HFFc6 (cell line): Measurements from ENCODE around the gene CNN3. TPM values are rescaled to one million over a fixed set of nuclear protein-coding genes. Genes with fewer than 3 reads are reported as not detected.

Experiments used
- DNase-seq: peaks from one replicate; pipeline ENCODE4 v3.0.0-alpha.2; 2018
- H3K27ac Mint-ChIP-seq: 2 replicates; pipeline ENCODE4 v1.8.0; 2020; ENCODE audit warnings: mild to moderate bottlenecking, mixed read lengths
- H3K27me3 Mint-ChIP-seq: 2 replicates; pipeline ENCODE4 v1.8.0; 2021; ENCODE audit warnings: mild to moderate bottlenecking, moderate library complexity, mixed read lengths; ENCODE audit not compliant: insufficient read depth
- H3K36me3 Mint-ChIP-seq: 2 replicates; pipeline ENCODE4 v1.8.0; 2021; ENCODE audit warnings: low read depth, mixed read lengths
- H3K4me1 Mint-ChIP-seq: 2 replicates; pipeline ENCODE4 v1.8.0; 2020; ENCODE audit warnings: low read depth, mixed read lengths
- H3K4me3 Mint-ChIP-seq: 2 replicates; pipeline ENCODE4 v1.8.0; 2020; ENCODE audit warnings: mild to moderate bottlenecking, moderate library complexity, mixed read lengths
- H3K9me3 Mint-ChIP-seq: 2 replicates; pipeline ENCODE4 v1.8.0; 2020; ENCODE audit warnings: mild to moderate bottlenecking, mixed read lengths
- CTCF ChIP-seq: fragments of 200-600 bp; sonication (generic); IDR thresholded peaks from 2 replicates; pipeline ENCODE4 v1.5.0; 2021; ENCODE audit warnings: antibody characterized with exemption, mild to moderate bottlenecking
- total RNA-seq, 6 experiments: library from RNA; stranded (reverse); fragmentation: NEBNext Ultra II Directional; extraction: Animal tissue kit (Norgen Biotek cat#: 25700); gene quantifications; 2 replicates in 1 of 6; 3 replicates in 5 of 6; pipeline ENCODE4 v1.2.3, GENCODE V29; 2021

Gene CNN3
- total RNA-seq, 6 experiments from 2014 or later = 210 to 253 (median 232) TPM

- peaks cover 41% of the 10 kb centered on the region for H3K4me1 Mint-ChIP-seq
- no peak for DNase-seq
- H3K36me3 Mint-ChIP-seq = peaks cover 6% of the 10 kb centered on the region; the same call in 1 of the 2 replicates
- H3K27ac Mint-ChIP-seq = no peak overlapping the region
- no peak for TF ChIP-seq CTCF
- H3K27me3 Mint-ChIP-seq = no peaks in the 10 kb centered on the region; the same call in 1 of the 2 replicates
- peaks cover 4% of the 10 kb centered on the region; the same call in 1 of the 2 replicates for H3K9me3 Mint-ChIP-seq
- H3K4me3 Mint-ChIP-seq = no peak overlapping the region
Observed at GRCh38 chr1:94953746-94954145, 26.8 kb upstream of the CNN3 start.

- peaks cover 45% of the 10 kb centered on the region for H3K4me1 Mint-ChIP-seq
- H3K27ac Mint-ChIP-seq = no peak overlapping the region
- peaks cover 2% of the 10 kb centered on the region; the same call in 1 of the 2 replicates for H3K27me3 Mint-ChIP-seq
- no peak for TF ChIP-seq CTCF
- H3K36me3 Mint-ChIP-seq = peaks cover 6% of the 10 kb centered on the region; the same call in 1 of the 2 replicates
- H3K9me3 Mint-ChIP-seq = peaks cover 4% of the 10 kb centered on the region; the same call in 1 of the 2 replicates
- no peak for DNase-seq
- H3K4me3 Mint-ChIP-seq = no peak overlapping the region
Observed at GRCh38 chr1:94953107-94953506, 26.2 kb upstream of the CNN3 start.

DNA sequence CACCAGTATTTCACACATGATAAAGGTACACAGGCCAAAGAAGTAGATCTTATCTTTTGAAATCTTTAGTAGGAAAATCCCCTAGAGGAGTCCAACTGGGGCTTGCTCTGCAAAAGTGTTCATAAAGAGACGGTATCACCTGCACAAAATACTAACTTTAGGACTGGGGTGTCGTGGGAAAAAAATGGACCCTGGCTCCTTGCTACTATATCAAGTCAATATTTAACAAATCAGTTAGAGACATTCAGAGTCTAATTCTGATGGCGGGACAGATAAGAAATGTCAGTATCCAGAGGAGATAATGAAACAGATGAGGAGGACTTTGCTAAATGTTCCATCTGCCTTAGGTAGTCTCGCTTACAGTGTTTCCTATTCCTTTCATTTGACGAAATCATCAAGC is 25.6 kb upstream of the CNN3 start:
- no peak overlapping the region for H3K4me3 Mint-ChIP-seq
- peaks cover 2% of the 10 kb centered on the region; the same call in 1 of the 2 replicates for H3K27me3 Mint-ChIP-seq
- TF ChIP-seq CTCF = no peak
- peaks cover 47% of the 10 kb centered on the region for H3K4me1 Mint-ChIP-seq
- H3K9me3 Mint-ChIP-seq = peaks cover 4% of the 10 kb centered on the region; the same call in 1 of the 2 replicates
- H3K27ac Mint-ChIP-seq = no peak overlapping the region
- peaks cover 6% of the 10 kb centered on the region; the same call in 1 of the 2 replicates for H3K36me3 Mint-ChIP-seq
- DNase-seq = no peak

DNA sequence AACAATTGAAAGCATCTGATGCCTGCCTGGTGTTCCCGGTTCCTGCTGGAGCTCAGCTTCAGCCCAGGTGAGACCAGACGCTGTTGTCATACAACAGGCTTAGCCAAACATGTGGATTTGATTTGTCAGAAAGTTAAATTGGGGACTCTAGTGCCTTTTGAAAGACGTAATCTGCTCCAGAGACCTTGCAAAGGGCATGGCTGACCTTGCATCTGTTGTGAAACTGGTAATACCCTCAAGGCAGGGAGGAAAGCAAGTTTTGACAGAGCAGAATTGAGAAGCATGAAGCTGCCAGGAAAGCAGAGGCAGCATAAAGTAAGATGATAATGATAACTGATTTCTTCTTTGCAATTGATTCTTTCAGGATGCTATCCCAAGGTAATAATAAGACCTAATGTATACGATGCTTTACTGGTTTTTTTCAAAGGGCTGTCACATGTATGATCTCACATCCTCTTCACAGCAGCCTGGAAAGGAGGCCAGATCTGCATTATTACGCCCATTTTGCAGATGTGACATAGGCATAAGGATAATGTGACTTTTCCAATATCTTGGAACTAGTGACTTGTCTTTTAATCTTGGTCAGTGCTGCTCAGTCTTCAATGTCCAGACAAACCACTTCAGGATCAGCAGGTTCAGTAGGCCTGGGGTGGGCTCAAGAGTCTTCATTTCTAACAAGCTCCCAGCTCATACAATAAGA is 24.7 kb upstream of the CNN3 start:
- H3K9me3 Mint-ChIP-seq = peaks cover 4% of the 10 kb centered on the region; the same call in 1 of the 2 replicates
- no peak for DNase-seq

GRCh38 chr1:94951046-94951445 is 24.1 kb upstream of the CNN3 start:
- Mint-ChIP-seq H3K27me3 (peaks cover 2% of the 10 kb centered on the region; the same call in 1 of the 2 replicates), H3K27ac (no peak overlapping the region), H3K4me3 (no peak overlapping the region), H3K36me3 (peaks cover 6% of the 10 kb centered on the region; the same call in 1 of the 2 replicates), H3K9me3 (peaks cover 4% of the 10 kb centered on the region; the same call in 1 of the 2 replicates), H3K4me1 (peaks cover 55% of the 10 kb centered on the region)
- no peak for DNase-seq
- TF ChIP-seq CTCF = no peak

More for the DNA sequence above, 24.7 kb upstream of the CNN3 start:
- H3K4me3 Mint-ChIP-seq = no peak overlapping the region
- H3K36me3 Mint-ChIP-seq = peaks cover 6% of the 10 kb centered on the region; the same call in 1 of the 2 replicates
- no peak for TF ChIP-seq CTCF
- no peak overlapping the region for H3K27ac Mint-ChIP-seq
- peaks cover 2% of the 10 kb centered on the region; the same call in 1 of the 2 replicates for H3K27me3 Mint-ChIP-seq
- H3K4me1 Mint-ChIP-seq = peaks cover 56% of the 10 kb centered on the region
